H1 (cell line): ENCODE measurements around the gene GMCL1. TPM values are rescaled to one million over a fixed set of nuclear protein-coding genes. Genes with fewer than 3 reads are reported as not detected.

ENCODE experiments used
- TBP ChIP-seq: IDR thresholded peaks from 2 replicates; pipeline ENCODE4 v1.6.1; 2011; ENCODE audit warnings: low read depth, low read length, improper control_type of control experiment
- polyA plus RNA-seq, 7 experiments: library from polyadenylated mRNA; depleted of rRNA in 3 of 7; stranded (reverse) in 5 of 7; unstranded in 2 of 7; fragments of >200 nt in 5 of 7; fragments of 200-250 nt in 2 of 7; gene quantifications; 1 replicate in 5 of 7; 2 replicates in 1 of 7; 4 replicates in 1 of 7; pipeline versions ENCODE4 v1.2.1 to v1.2.3, GENCODE V29; 2011 to 2013; ENCODE audit warnings: missing spikeins in 2 of 7, mixed read lengths in 2 of 7
- total RNA-seq: library from RNA; stranded (reverse); fragmentation: NEBNext Ultra II Directional; extraction: Animal tissue kit (Norgen Biotek cat#: 25700); gene quantifications from 2 replicates; pipeline ENCODE4 v1.2.1, GENCODE V29; 2021
- TF ChIP-seq, protein P1 (sequence below): fragments of 300-600 bp; sonication (generic); IDR thresholded peaks from 2 replicates; pipeline ENCODE4 v1.7.1; 2012; ENCODE audit warnings: low read length, moderate library complexity, mild to moderate bottlenecking, inconsistent platforms; ENCODE audit not compliant: insufficient replicate concordance

The GMCL1 gene
- total and polyA plus RNA-seq, 2 of the 8 experiments (the other 6 are each of a cell fraction or from before 2014, with no cell fraction given) = 6.5 to 21.9 TPM

DNA sequence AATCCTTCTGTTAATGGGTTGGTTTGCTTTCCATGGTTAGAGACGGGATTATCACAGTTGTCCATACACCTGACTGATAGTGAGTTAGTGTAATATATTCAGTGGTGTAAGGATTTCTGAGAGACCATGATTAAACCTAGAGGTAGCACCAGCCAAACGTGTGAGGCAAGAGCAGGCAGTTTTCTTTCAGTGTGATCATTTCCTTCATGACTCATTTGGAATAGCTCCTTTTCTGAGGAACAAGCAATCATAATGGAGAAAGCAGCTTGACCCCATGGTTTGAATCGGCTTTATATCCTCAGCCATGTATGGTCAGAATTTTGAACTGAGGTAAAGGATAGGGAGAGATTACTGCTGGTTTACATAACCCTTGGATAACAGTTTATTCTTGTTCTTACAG is 88.4 kb downstream of the GMCL1 start (continued):
- TF ChIP-seq, protein P1, sequence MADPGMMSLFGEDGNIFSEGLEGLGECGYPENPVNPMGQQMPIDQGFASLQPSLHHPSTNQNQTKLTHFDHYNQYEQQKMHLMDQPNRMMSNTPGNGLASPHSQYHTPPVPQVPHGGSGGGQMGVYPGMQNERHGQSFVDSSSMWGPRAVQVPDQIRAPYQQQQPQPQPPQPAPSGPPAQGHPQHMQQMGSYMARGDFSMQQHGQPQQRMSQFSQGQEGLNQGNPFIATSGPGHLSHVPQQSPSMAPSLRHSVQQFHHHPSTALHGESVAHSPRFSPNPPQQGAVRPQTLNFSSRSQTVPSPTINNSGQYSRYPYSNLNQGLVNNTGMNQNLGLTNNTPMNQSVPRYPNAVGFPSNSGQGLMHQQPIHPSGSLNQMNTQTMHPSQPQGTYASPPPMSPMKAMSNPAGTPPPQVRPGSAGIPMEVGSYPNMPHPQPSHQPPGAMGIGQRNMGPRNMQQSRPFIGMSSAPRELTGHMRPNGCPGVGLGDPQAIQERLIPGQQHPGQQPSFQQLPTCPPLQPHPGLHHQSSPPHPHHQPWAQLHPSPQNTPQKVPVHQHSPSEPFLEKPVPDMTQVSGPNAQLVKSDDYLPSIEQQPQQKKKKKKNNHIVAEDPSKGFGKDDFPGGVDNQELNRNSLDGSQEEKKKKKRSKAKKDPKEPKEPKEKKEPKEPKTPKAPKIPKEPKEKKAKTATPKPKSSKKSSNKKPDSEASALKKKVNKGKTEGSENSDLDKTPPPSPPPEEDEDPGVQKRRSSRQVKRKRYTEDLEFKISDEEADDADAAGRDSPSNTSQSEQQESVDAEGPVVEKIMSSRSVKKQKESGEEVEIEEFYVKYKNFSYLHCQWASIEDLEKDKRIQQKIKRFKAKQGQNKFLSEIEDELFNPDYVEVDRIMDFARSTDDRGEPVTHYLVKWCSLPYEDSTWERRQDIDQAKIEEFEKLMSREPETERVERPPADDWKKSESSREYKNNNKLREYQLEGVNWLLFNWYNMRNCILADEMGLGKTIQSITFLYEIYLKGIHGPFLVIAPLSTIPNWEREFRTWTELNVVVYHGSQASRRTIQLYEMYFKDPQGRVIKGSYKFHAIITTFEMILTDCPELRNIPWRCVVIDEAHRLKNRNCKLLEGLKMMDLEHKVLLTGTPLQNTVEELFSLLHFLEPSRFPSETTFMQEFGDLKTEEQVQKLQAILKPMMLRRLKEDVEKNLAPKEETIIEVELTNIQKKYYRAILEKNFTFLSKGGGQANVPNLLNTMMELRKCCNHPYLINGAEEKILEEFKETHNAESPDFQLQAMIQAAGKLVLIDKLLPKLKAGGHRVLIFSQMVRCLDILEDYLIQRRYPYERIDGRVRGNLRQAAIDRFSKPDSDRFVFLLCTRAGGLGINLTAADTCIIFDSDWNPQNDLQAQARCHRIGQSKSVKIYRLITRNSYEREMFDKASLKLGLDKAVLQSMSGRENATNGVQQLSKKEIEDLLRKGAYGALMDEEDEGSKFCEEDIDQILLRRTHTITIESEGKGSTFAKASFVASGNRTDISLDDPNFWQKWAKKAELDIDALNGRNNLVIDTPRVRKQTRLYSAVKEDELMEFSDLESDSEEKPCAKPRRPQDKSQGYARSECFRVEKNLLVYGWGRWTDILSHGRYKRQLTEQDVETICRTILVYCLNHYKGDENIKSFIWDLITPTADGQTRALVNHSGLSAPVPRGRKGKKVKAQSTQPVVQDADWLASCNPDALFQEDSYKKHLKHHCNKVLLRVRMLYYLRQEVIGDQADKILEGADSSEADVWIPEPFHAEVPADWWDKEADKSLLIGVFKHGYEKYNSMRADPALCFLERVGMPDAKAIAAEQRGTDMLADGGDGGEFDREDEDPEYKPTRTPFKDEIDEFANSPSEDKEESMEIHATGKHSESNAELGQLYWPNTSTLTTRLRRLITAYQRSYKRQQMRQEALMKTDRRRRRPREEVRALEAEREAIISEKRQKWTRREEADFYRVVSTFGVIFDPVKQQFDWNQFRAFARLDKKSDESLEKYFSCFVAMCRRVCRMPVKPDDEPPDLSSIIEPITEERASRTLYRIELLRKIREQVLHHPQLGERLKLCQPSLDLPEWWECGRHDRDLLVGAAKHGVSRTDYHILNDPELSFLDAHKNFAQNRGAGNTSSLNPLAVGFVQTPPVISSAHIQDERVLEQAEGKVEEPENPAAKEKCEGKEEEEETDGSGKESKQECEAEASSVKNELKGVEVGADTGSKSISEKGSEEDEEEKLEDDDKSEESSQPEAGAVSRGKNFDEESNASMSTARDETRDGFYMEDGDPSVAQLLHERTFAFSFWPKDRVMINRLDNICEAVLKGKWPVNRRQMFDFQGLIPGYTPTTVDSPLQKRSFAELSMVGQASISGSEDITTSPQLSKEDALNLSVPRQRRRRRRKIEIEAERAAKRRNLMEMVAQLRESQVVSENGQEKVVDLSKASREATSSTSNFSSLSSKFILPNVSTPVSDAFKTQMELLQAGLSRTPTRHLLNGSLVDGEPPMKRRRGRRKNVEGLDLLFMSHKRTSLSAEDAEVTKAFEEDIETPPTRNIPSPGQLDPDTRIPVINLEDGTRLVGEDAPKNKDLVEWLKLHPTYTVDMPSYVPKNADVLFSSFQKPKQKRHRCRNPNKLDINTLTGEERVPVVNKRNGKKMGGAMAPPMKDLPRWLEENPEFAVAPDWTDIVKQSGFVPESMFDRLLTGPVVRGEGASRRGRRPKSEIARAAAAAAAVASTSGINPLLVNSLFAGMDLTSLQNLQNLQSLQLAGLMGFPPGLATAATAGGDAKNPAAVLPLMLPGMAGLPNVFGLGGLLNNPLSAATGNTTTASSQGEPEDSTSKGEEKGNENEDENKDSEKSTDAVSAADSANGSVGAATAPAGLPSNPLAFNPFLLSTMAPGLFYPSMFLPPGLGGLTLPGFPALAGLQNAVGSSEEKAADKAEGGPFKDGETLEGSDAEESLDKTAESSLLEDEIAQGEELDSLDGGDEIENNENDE = no peak
- TF ChIP-seq TBP = no peak
